GM19025 (cell line): ENCODE data around the gene FUT8.

Source experiments
- ATAC-seq: cut with Tn5 transposase; IDR thresholded peaks from one replicate; pipeline ENCODE4 v1.9.1; 2021; ENCODE audit warnings: mild to moderate bottlenecking, low read depth, moderate library complexity; ENCODE audit not compliant: unreplicated experiment

FUT8 gene

GRCh38 chr14:65486863-65487262 is 74.3 kb downstream of the FUT8 start:
- no peak for ATAC-seq

DNA sequence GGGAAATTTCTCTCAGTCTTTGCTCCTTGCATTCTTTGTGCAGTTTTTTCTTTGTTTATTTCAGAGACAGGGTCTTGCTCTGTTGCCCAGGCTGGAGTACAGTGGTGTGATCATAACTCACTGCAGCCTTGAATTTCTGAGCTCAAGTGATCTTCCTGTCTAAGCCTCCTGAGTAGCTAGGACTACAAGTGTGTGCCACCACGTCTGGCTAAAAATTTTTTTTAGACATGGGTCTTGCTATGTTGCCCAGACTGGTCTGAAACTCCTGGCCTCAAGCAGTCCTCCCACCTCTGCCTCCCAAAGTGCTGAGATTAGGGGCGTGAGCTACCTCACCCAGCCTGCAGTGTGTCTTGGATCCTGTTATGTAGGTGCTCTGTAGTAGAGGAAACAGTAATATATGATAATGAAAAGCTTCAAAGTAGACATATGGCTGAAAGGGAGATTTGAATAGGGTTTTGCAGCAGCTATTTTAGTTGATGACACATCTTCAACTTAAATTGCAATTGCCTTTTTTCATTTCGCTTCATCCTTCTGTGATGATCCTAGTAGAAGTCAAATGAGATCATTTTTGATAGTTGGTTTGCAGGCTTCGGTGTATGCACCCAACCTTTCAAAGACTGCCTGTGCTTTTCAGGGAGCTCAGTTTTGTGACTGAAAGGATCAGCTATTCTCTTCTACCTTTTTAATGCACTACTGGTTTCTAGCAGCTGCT is 75.4 kb downstream of the FUT8 start:
- no peak for ATAC-seq

DNA sequence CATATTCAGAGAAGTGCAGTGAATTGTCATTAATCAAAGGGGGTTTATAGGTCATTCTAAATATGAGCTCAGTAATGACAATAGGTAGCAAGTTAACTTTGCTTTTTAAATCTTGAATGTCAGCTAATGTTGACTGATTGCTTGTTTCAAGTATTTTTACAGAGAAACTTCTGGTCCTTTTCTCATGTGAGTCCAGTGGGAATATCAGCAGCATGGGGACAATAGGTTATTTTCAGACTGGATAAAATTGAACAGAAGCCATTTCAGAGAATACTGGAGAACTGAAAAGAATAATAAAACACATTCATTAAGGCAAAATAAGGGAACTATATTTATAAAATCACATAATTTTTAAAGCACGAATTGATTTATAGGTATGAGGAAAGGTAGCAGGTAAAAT is 78.7 kb downstream of the FUT8 start:
- no peak for ATAC-seq

GRCh38 chr14:65492266-65492665 is 79.7 kb downstream of the FUT8 start:
- ATAC-seq, result no peak

GRCh38 chr14:65495196-65495595 is 82.7 kb downstream of the FUT8 start:
- ATAC-seq, result no peak

DNA sequence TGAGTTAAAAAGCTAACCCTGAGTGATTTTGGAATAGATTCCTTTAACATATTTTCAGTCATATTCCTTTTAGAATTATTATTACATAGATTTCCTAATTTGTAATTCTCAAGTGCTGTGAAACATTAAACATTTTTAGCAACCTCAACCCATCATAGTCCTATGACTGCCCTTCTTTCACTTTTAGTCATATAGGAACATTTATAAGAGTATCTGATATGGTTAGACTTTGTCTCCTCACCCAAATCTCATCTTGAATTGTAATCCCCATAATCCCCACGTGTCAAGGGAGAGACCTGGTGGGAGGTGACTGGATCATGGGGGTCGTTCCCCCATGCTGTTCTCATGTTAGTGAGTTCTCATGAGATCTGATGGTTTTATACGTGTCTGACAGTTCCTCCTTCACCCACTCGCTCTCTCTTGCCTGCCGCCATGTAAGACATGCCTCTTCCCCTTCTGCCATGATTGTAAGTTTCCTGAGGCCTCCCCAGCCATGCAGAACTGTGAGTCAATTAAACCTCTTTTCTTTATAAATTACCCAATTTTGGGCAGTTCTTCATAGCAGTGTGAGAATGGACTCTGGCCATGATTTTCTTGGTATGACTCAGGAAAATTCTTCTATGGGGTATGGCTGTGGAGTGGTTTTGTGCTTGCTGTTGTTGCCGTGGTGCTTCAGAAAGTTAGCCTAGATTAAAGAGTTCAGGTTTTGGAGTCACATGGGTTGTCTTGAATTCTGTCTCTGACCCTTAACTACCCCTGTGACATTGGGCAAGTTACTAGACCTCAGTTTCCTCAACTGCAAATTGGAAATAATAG is 83.9 kb downstream of the FUT8 start:
- ATAC-seq, result no peak

GRCh38 chr14:65499138-65499537 is 86.6 kb downstream of the FUT8 start:
- no peak for ATAC-seq

- ATAC-seq, result no peak
Observed at GRCh38 chr14:65500075-65500474, 87.5 kb downstream of the FUT8 start.

DNA sequence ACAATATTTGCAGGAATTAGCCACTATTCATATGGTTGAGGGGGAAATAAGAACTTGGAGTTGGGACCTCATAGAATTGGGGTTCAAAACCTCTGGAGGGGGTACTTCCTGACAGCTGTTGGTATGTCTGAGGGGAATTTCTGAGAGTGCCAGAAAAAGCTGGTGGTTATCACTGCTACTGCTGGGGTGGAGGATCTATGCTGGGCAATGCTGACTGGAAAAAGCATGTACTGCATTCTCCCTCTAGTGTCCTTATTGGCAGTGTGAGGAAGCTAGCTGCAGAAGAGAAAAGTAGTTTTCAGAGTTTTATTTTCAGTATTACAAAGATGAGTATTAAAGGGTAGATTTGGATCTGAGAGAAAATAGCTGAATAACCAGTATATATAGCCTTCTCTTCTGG is 88.8 kb downstream of the FUT8 start:
- ATAC-seq, result no peak

GRCh38 chr14:65502676-65503124 is 90.2 kb downstream of the FUT8 start:
- ATAC-seq, result peak; percentile 74

GRCh38 chr14:65503771-65504170 is 91.2 kb downstream of the FUT8 start:
- no peak for ATAC-seq

DNA sequence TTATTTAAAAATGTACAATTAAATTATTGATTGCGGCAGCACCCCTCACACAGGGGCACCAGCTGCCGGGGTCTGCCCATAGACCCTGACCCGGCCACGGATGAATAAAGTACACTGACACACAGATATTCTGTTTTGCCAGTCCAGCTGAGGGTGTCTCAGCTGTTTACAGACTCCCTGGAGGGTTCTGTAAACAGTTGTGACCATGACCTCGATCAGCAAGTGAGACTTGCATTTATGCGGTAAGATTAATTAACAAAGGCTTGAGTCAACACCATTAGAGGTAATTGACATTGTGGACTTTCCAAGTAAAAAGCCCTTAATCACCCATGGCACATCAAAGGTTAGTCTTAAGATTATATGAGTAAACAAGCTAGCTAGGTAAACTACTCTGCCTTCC is 94.3 kb downstream of the FUT8 start:
- ATAC-seq, result no peak

- ATAC-seq, result no peak
Observed at GRCh38 chr14:65509842-65510241, 97.3 kb downstream of the FUT8 start.

- ATAC-seq, result no peak
Observed at GRCh38 chr14:65513671-65514070, 101.1 kb downstream of the FUT8 start.

DNA sequence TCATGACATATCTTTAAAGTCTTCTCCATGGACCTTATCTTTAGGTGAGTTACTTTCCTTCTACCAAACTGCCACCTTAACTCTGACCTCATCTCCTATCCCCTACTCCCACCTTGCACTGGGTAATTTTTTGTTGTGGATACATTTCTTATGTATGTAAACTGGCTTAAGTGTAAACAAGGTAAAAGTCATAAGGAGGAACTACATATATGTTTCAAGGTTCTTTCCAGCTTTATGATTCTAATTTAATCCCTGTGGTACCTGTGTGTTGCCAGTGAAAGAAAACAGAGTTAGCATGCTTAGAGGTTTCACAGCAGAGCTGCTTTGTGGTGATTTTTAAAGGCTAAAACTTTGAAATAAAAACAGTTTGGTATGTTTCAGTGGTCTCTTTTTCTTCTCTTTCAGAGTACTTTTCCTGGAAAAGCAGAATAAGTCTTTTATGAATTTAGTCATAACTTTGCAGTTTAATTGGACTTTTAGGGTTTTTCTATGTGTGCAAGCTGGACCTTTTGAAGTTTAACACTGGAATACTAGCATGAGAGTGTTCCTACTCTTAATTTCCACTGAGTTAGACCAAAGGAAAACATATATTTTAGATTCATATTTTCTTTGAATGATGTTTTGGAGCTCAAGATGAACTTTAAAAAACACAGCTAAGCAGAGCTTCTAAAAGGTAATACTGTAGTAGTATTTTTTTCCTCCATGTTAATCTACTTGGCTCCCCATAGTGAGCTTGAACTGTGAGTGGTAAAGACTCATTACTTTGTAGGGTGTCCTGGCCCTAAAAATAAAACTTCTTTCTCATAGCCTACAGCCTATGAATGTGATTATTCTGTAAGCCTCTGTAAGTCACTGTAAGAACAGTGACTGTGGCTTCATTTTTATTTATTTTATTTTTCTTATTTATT is 105.4 kb downstream of the FUT8 start:
- no peak for ATAC-seq

DNA sequence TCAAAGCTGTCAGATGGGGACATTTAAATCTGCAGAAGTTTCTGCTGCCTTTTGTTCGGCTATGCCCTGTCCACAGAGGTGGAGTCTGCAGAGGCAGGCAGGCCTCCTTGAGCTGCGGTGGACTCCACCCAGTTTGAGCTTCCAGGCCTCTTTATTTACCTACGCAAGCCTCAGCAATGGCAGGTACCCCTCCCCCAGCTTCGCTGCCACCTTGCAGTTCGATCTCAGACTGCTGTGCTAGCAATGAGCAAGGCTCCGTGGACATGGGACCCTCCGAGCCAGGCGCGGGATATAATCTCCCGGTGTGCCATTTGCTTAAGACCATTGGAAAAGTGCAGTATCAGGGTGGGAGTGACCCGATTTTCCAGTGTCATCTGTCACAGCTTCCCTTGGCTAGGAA is 115.5 kb downstream of the FUT8 start:
- no peak for ATAC-seq

DNA sequence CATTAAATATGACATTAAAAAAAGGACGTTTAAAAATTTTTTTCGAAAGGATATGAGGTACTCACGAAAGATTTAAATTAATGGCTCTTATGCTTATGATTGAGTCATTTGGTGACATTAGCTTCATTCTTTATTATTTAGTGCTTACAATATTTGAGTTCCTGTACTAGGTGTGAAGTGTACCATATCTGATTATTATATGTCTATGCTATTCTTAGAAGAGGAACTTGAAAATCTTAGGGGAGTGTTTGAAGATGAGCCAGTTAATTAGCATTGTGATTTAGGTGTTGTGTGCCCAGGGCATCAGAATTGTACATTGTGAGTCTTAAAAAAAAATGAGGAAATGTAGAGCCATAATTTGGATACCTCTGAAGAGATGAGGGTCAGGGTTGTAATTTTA is 118.6 kb downstream of the FUT8 start:
- no peak for ATAC-seq

- no peak for ATAC-seq
Observed at GRCh38 chr14:65533736-65534404, 121.3 kb downstream of the FUT8 start.

DNA sequence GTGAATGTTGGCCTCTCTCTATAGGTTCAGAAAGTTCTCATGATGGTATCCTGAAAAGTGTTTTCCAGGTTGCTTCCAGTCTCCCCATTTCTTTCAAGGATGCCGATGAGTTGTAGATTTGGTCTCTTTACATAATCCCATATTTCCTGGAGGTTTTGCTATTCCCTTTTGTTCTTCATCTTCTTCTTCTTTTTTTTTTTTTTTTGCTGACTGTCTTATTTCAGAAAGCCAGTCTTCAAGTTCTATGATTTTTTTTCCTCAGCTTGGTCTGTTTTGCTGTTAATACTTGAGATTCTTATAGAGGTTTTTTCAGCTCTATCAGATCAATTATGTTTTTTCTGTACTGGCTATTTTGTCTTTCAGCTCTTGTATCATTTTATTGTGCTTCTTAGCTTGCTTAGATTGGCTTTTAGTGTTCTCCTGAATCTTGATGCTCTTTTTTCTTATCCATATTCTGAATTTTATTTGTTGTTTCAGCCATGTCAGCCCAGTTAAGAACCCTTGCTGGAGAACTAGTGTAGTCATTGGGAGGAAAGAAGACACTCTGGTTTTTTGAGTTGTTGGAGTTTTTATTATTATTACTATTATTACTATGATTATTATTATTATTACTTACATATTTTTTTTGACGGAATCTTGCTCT is 124.4 kb downstream of the FUT8 start:
- no peak for ATAC-seq

- no peak for ATAC-seq
Observed at GRCh38 chr14:65548878-65549277, 136.3 kb downstream of the FUT8 start.
